B cell (primary cell): ENCODE results near the gene DHX57. TPM values are rescaled to one million over a fixed set of nuclear protein-coding genes. Genes with fewer than 3 reads are reported as not detected.

Source experiments
- ATAC-seq: fragments of 200-7000 bp; cut with Tn5 transposase; one replicate; pipeline ENCODE4 v1.10.0; 2021; ENCODE audit warnings: low read depth, mild to moderate bottlenecking, moderate number of reproducible peaks, moderate library complexity
- CTCF ChIA-PET: fragments of 350-600 bp; sonication (Branson Sonifier 250); formaldehyde crosslinking; loops from one replicate; lab custom pipeline; 2021; ENCODE audit warnings: antibody characterized with exemption, inconsistent platforms; lab: Charles Lee
- POLR2A ChIA-PET: fragments of 350-600 bp; sonication (Branson Sonifier 250); formaldehyde crosslinking; loops from one replicate; lab custom pipeline; 2021; ENCODE audit warnings: antibody characterized with exemption; lab: Charles Lee
- DNase-seq: peaks from one replicate; pipeline ENCODE4 v3.0.0; 2013
- H2AFZ ChIP-seq: 2 replicates; pipeline ENCODE4 v1.6.1; 2012; ENCODE audit warnings: mild to moderate bottlenecking, low read depth, low read length; ENCODE audit not compliant: insufficient read depth, poor library complexity, severe bottlenecking
- H3K27ac ChIP-seq, 2 donors: 1 replicate in 1 of 2; 2 replicates in 1 of 2; pipeline ENCODE4 v1.5.1; 2012 to 2013; ENCODE audit warnings: low read length in 2 of 2, mild to moderate bottlenecking in 2 of 2, moderate library complexity in 1 of 2
- H3K27me3 ChIP-seq, 4 experiments: fragments of 200-600 bp in 1 of 4; sonication (generic) in 1 of 4; replicated peaks in 1 of 4; 1 replicate in 2 of 4; 2 replicates in 2 of 4; pipeline versions ENCODE4 v1.6.1 to v1.7.0; 2013 to 2016; ENCODE audit warnings: low read length in 3 of 4, mild to moderate bottlenecking in 2 of 4, mixed read lengths in 1 of 4, moderate library complexity in 1 of 4; ENCODE audit not compliant: insufficient read depth in 4 of 4, control insufficient read depth in 3 of 4; ENCODE audit errors: control extremely low read depth in 1 of 4
- H3K36me3 ChIP-seq, 2 experiments: replicated peaks in 1 of 2; 1 replicate in 1 of 2; 2 replicates in 1 of 2; pipeline versions ENCODE4 v1.6.1 to v1.7.1; 2013; ENCODE audit warnings: low read length in 1 of 2; ENCODE audit not compliant: insufficient read depth in 2 of 2, control insufficient read depth in 1 of 2; ENCODE audit errors: control extremely low read depth in 1 of 2, extremely low read depth in 1 of 2
- H3K4me1 ChIP-seq, 2 donors: fragments of 200-600 bp in 1 of 2; sonication (generic) in 1 of 2; 1 replicate in 1 of 2; 2 replicates in 1 of 2; pipeline versions ENCODE4 v1.5.1 to v1.6.1; 2013 to 2017; ENCODE audit warnings: low read length in 2 of 2; ENCODE audit not compliant: control insufficient read depth in 2 of 2, insufficient read depth in 2 of 2
- H3K4me2 ChIP-seq: replicated peaks from 2 replicates; pipeline ENCODE3; 2012; ENCODE audit warnings: mild to moderate bottlenecking, low read depth, low read length; ENCODE audit not compliant: poor library complexity, severe bottlenecking
- H3K4me3 ChIP-seq, 5 experiments: fragments of 200-600 bp in 1 of 5; sonication (generic) in 1 of 5; 1 replicate in 3 of 5; 2 replicates in 2 of 5; pipeline versions ENCODE4 v1.5.1 to v1.7.0; 2011 to 2016; ENCODE audit warnings: low read length in 4 of 5, mild to moderate bottlenecking in 4 of 5, low read depth in 2 of 5, control low read depth in 1 of 5, moderate library complexity in 1 of 5; ENCODE audit not compliant: insufficient read depth in 1 of 5; ENCODE audit errors: control extremely low read depth in 1 of 5, extremely low read depth in 1 of 5
- H3K79me2 ChIP-seq: fragments of 200-600 bp; sonication (generic); one replicate; pipeline ENCODE4 v1.6.0; 2016; ENCODE audit warnings: low read length; ENCODE audit not compliant: control insufficient read depth, insufficient read depth
- H3K9ac ChIP-seq: fragments of 200-600 bp; sonication (generic); 2 replicates; pipeline ENCODE4 v1.6.1; 2017; ENCODE audit warnings: mild to moderate bottlenecking, low read length, moderate library complexity
- H3K9me3 ChIP-seq, 3 donors: one replicate each; pipeline versions ENCODE4 v1.6.1 to v1.7.1; 2013; ENCODE audit warnings: low read length in 2 of 3; ENCODE audit not compliant: control insufficient read depth in 2 of 3, insufficient read depth in 1 of 3; ENCODE audit errors: control extremely low read depth in 1 of 3
- H4K20me1 ChIP-seq: 2 replicates; pipeline ENCODE4 v1.6.0; 2012; ENCODE audit warnings: mild to moderate bottlenecking, low read length; ENCODE audit not compliant: insufficient read depth, control insufficient read depth, poor library complexity, severe bottlenecking
- H3K27ac Mint-ChIP-seq: one replicate; pipeline ENCODE4 v1.8.0; 2021; ENCODE audit warnings: mixed read lengths
- H3K27me3 Mint-ChIP-seq: one replicate; pipeline ENCODE4 v1.8.0; 2021; ENCODE audit warnings: mixed read lengths
- H3K4me1 Mint-ChIP-seq: one replicate; pipeline ENCODE4 v1.8.0; 2021; ENCODE audit warnings: mixed read lengths
- H3K4me3 Mint-ChIP-seq: one replicate; pipeline ENCODE4 v1.8.0; 2021; ENCODE audit warnings: mixed read lengths
- H3K9me3 Mint-ChIP-seq: one replicate; pipeline ENCODE4 v1.8.0; 2022; ENCODE audit warnings: mixed read lengths; ENCODE audit not compliant: insufficient read depth
- CTCF ChIP-seq: fragments of 200-600 bp; IDR thresholded peaks from one replicate; pipeline ENCODE4 v1.8.0; 2022; ENCODE audit warnings: antibody characterized with exemption, mild to moderate bottlenecking
- EZH2 ChIP-seq: IDR thresholded peaks from 2 replicates; pipeline ENCODE4 v1.6.1; 2012; ENCODE audit warnings: borderline replicate concordance, low read depth, mild to moderate bottlenecking, moderate library complexity, low read length; ENCODE audit not compliant: insufficient read depth, poor library complexity, severe bottlenecking
- WGBS: methylation state at CpG from one replicate; pipeline ENCODE4 v1.1.5; 2013; ENCODE audit warnings: missing lambda C conversion rate; ENCODE audit not compliant: insufficient coverage; 5-methylcytosine and 5-hydroxymethylcytosine counted together
- intact Hi-C: fragments of 100-400 bp; cut with micrococcal nuclease; formaldehyde crosslinking; loops from one replicate; pipeline ENCODE4 v1.10.0; 2022
- polyA plus RNA-seq: library from polyadenylated mRNA; depleted of rRNA; stranded (reverse); fragments of >200 nt; gene quantifications from 2 replicates; pipeline ENCODE4 v1.2.3, GENCODE V29; 2012
- total RNA-seq, 2 donors: library from RNA; stranded (reverse); fragments of 120-200 nt in 1 of 2; gene quantifications; 1 replicate in 1 of 2; 2 replicates in 1 of 2; pipeline versions ENCODE4 v1.2.3 to v1.2.4, GENCODE V29; 2013 to 2022

DHX57 gene
- total and polyA plus RNA-seq, 2 donors (not counting 1 experiment from before 2014, with no cell fraction given): 7.7 to 25.0 TPM

DNA sequence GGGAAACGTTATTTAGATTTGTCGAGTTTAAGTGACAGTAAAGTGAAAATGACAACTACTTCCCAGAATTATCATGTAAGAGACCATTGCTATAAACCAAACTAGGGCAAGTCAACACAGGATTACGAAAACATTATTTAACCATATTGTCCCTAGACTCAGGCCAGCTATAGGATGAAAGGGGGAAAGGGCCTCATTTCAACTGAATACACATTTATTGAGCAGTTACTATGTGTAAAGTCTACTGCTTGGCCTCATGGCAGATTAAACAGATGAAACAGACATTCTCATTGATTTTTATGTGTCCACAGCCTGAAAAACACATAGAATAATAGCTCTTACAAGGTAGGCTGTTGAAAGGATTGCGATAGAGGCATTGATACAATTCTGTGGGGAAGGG, 46.7 kb upstream of the DHX57 start:
- no peaks in the 10 kb centered on the region for H3K79me2 ChIP-seq
- H3K4me3 ChIP-seq: no peak overlapping the region
- intact Hi-C loops: no loop called here
- H3K4me1 ChIP-seq: no peaks in the 10 kb centered on the region
- H3K4me3 Mint-ChIP-seq: no peak overlapping the region
- no peaks in the 10 kb centered on the region for H3K36me3 ChIP-seq
- H3K27ac Mint-ChIP-seq: no peak overlapping the region
- H3K27ac ChIP-seq: no peak overlapping the region
- H2AFZ ChIP-seq: no peak overlapping the region
- POLR2A ChIA-PET: no interaction called here
- DNase-seq: no peak
- WGBS: 100% methylated on average over 1 of the region's 4 CpGs
- ATAC-seq: no peak
- no peaks in the 10 kb centered on the region for H3K9me3 ChIP-seq
- H3K27me3 ChIP-seq: no peaks in the 10 kb centered on the region
- no peaks in the 10 kb centered on the region for H3K9me3 Mint-ChIP-seq
- no peaks in the 10 kb centered on the region for H3K4me1 Mint-ChIP-seq
- H4K20me1 ChIP-seq: no peaks in the 10 kb centered on the region
- CTCF ChIA-PET: interaction anchor here (1.9 kb wide), 1 partner anchor 25 kb away, joined by 5 read pairs; no protein-coding TSS in a partner anchor
- H3K27me3 Mint-ChIP-seq: no peaks in the 10 kb centered on the region
- H3K4me2 ChIP-seq: no peak overlapping the region
- no peak overlapping the region for H3K9ac ChIP-seq
- TF ChIP-seq EZH2: no peak

DNA sequence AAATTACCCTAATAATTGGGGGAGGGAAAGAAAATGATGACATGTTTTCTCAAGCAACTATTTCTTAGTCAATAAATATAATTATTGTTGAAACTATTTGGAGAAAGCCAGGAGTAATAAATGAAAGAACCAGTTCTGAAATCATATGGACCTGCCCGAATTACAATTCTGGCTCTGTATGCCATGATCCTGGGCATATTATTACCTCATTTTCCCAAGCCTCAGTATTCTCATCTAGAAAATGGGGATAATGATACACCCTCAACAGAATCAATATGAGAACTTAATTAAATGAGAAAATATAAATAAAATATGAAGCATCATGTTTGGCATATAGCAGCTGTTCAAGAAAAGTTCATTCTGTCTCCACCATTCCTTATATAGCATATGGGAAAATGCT, 36.9 kb upstream of the DHX57 start:
- no peaks in the 10 kb centered on the region for H3K9me3 Mint-ChIP-seq

More for the DNA sequence above, 36.9 kb upstream of the DHX57 start:
- intact Hi-C loops: no loop called here
- no peak overlapping the region for H3K9ac ChIP-seq
- ATAC-seq (no peak), DNase-seq (no peak)
- Mint-ChIP-seq H3K27ac (no peak overlapping the region), H3K4me3 (no peak overlapping the region), H3K4me1 (no peaks in the 10 kb centered on the region), H3K27me3 (no peaks in the 10 kb centered on the region)
- no peaks in the 10 kb centered on the region for H3K9me3 ChIP-seq
- no peaks in the 10 kb centered on the region for H3K79me2 ChIP-seq
- H2AFZ ChIP-seq: no peak overlapping the region
- H3K4me3 ChIP-seq: no peak overlapping the region
- no peaks in the 10 kb centered on the region for H3K4me1 ChIP-seq
- no CpG with 5 or more reads among the region's 1 CpG for WGBS
- ChIA-PET CTCF (no interaction called here), POLR2A (no interaction called here)
- H3K4me2 ChIP-seq: no peak overlapping the region
- H4K20me1 ChIP-seq: no peaks in the 10 kb centered on the region
- no peaks in the 10 kb centered on the region for H3K36me3 ChIP-seq
- peaks cover 0 to 4% (median 0%) of the 10 kb centered on the region in 4 experiments for H3K27me3 ChIP-seq
- H3K27ac ChIP-seq: no peak overlapping the region
- TF ChIP-seq EZH2 (no peak), CTCF (no peak)
